ENCODE data around the gene PANK2. TPM values are rescaled to one million over a fixed set of nuclear protein-coding genes. Genes with fewer than 3 reads are reported as not detected.
A peak's percentile ranks its signal among the peaks of the same experiment; 100 is the strongest.

PANK2 gene
- total and polyA plus RNA-seq, 2 donors (not counting 1 experiment from before 2014, with no cell fraction given) = 33.7 to 51.7 TPM

DNA sequence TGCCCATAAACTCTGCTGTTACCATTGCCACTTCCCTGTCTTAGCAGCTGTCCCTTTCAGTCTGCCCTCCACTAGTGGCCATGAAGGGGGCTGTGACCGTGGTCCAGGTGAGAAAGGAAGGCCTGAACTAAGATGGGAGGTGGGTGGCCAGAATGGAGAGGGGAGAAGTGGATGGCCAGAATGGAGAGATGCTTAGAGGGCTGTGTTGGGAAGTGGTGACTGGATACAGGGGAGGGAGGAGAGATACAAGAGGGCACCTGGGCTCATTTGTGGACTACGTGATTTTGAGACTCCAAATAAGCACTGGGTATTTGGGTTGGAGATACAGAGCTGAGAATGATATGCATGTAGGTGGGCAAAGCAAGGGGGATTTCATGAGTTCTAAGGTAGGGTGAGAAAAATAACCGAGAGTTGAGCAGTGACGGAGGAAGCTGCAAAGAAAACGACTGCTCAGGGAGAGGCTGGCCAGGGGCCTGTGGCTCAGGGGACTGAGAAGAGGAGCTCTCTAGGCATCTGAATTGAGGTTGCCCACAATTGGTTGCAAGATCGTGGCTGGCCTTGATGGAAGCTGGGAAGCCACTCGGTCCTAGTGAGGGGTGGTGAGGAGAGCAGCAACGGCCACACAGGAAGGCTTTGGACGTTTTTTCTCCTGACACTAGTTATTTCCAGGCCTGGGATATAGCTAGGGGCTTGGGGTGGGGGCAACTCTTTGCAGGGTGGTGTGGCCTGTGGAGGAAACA, 36.9 kb downstream of the PANK2 start:
- no peaks in the 10 kb centered on the region for H4K20me1 ChIP-seq (ENCODE audit: control insufficient read depth, extremely low read depth, insufficient read depth, low read length)

GRCh38 chr20:3927486-3928291, 38.5 kb downstream of the PANK2 start:
- H3K27ac ChIP-seq (ENCODE audit: insufficient read depth, low read length) = peak overlapping the region; percentile 22
- DNase-seq (ENCODE audit: low read depth in 2 of 2) = peak in 1 of 2 donors; percentile 78
- H3K4me3 ChIP-seq (replicated peaks in 1 of 4; ENCODE audit: control extremely low read depth in 1 of 4, insufficient read depth in 1 of 4, low read depth in 3 of 4, low read length in 4 of 4) = no peak overlapping the region
- TF ChIP-seq EZH2 (IDR thresholded peaks at IDR 0.05; ENCODE audit: low read length, missing control alignments) = no peak
- TF ChIP-seq CTCF (conservative IDR thresholded peaks at IDR 0.05 in 1 of 2, IDR thresholded peaks at IDR 0.05 in 1 of 2; ENCODE audit: low read depth in 1 of 2, low read length in 2 of 2) = no peak
- no peaks in the 10 kb centered on the region for H4K20me1 ChIP-seq (ENCODE audit: control insufficient read depth, extremely low read depth, insufficient read depth, low read length)
- peaks cover 12% of the 10 kb centered on the region for H3K36me3 ChIP-seq (ENCODE audit: control insufficient read depth, insufficient read depth, low read length)
- H3K79me2 ChIP-seq (ENCODE audit: control insufficient read depth, insufficient read depth, low read length) = peaks cover 11% of the 10 kb centered on the region
- no peaks in the 10 kb centered on the region for H3K9me3 ChIP-seq (ENCODE audit: control insufficient read depth, insufficient read depth, low read depth, low read length)
- H3K27me3 ChIP-seq (ENCODE audit: control insufficient read depth, insufficient read depth, low read length) = no peaks in the 10 kb centered on the region
- no peak overlapping the region for H3K9ac ChIP-seq (ENCODE audit: insufficient read depth, low read length)
- H3K4me2 ChIP-seq (ENCODE audit: extremely low read depth, insufficient read depth, low read length) = no peak overlapping the region
- H3K4me1 ChIP-seq (ENCODE audit: control insufficient read depth, extremely low read depth, insufficient read depth, low read length) = peaks cover 22% of the 10 kb centered on the region
- H2AFZ ChIP-seq (ENCODE audit: low read length) = no peak overlapping the region

More for the DNA sequence above, 36.9 kb downstream of the PANK2 start:
- TF ChIP-seq EZH2 (IDR thresholded peaks at IDR 0.05; ENCODE audit: low read length, missing control alignments) (no peak), CTCF (conservative IDR thresholded peaks at IDR 0.05 in 1 of 2, IDR thresholded peaks at IDR 0.05 in 1 of 2; ENCODE audit: low read depth in 1 of 2, low read length in 2 of 2) (no peak)
- no peak for DNase-seq (ENCODE audit: low read depth in 2 of 2)
- H3K4me3 ChIP-seq (replicated peaks in 1 of 4; ENCODE audit: control extremely low read depth in 1 of 4, insufficient read depth in 1 of 4, low read depth in 3 of 4, low read length in 4 of 4) = no peak overlapping the region
- no peak overlapping the region for H3K27ac ChIP-seq (ENCODE audit: insufficient read depth, low read length)
- H3K9me3 ChIP-seq (ENCODE audit: control insufficient read depth, insufficient read depth, low read depth, low read length) = no peaks in the 10 kb centered on the region
- H3K79me2 ChIP-seq (ENCODE audit: control insufficient read depth, insufficient read depth, low read length) = peaks cover 22% of the 10 kb centered on the region
- H3K4me1 ChIP-seq (ENCODE audit: control insufficient read depth, extremely low read depth, insufficient read depth, low read length) = peaks cover 11% of the 10 kb centered on the region
- no peak overlapping the region for H2AFZ ChIP-seq (ENCODE audit: low read length)
- H3K27me3 ChIP-seq (ENCODE audit: control insufficient read depth, insufficient read depth, low read length) = no peaks in the 10 kb centered on the region
- no peak overlapping the region for H3K4me2 ChIP-seq (ENCODE audit: extremely low read depth, insufficient read depth, low read length)
- no peak overlapping the region for H3K9ac ChIP-seq (ENCODE audit: insufficient read depth, low read length)
- H3K36me3 ChIP-seq (ENCODE audit: control insufficient read depth, insufficient read depth, low read length) = peaks cover 12% of the 10 kb centered on the region

DNA sequence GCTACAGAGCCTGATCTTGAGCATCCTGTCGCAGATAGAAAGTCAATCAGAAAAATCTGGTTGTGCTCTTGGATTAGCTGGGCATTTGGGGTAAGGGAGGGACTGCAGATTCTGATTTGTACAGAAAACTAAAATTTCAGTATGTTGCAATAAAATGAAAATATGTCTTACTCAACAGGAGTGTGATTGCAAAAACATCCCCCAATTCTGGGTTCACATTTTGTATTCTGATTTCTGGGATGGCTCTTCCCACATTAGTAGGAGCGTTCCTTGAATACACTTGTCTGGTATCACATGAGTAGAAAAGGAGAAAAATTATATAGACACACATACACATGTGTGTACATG, 40.5 kb downstream of the PANK2 start:
- Histone ChIP-seq H3K9me3 (ENCODE audit: control insufficient read depth, insufficient read depth, low read depth, low read length) (no peaks in the 10 kb centered on the region), H3K27me3 (ENCODE audit: control insufficient read depth, insufficient read depth, low read length) (no peaks in the 10 kb centered on the region), H3K4me2 (ENCODE audit: extremely low read depth, insufficient read depth, low read length) (no peak overlapping the region), H3K79me2 (ENCODE audit: control insufficient read depth, insufficient read depth, low read length) (peaks cover 3% of the 10 kb centered on the region), H2AFZ (ENCODE audit: low read length) (no peak overlapping the region), H3K4me3 (replicated peaks in 1 of 4; ENCODE audit: control extremely low read depth in 1 of 4, insufficient read depth in 1 of 4, low read depth in 3 of 4, low read length in 4 of 4) (no peak overlapping the region), H3K27ac (ENCODE audit: insufficient read depth, low read length) (no peak overlapping the region), H3K4me1 (ENCODE audit: control insufficient read depth, extremely low read depth, insufficient read depth, low read length) (peaks cover 25% of the 10 kb centered on the region), H4K20me1 (ENCODE audit: control insufficient read depth, extremely low read depth, insufficient read depth, low read length) (no peaks in the 10 kb centered on the region), H3K36me3 (ENCODE audit: control insufficient read depth, insufficient read depth, low read length) (peaks cover 9% of the 10 kb centered on the region), H3K9ac (ENCODE audit: insufficient read depth, low read length) (no peak overlapping the region)
- no peak for TF ChIP-seq CTCF (conservative IDR thresholded peaks at IDR 0.05 in 1 of 2, IDR thresholded peaks at IDR 0.05 in 1 of 2; ENCODE audit: low read depth in 1 of 2, low read length in 2 of 2)
- no peak for TF ChIP-seq EZH2 (IDR thresholded peaks at IDR 0.05; ENCODE audit: low read length, missing control alignments)
- DNase-seq (ENCODE audit: low read depth in 2 of 2) = peak in 1 of 2 donors; percentile 44
